ENCODE data around the gene AAMDC.

- TF ChIP-seq POLR2A (IDR thresholded peaks at IDR 0.05; ENCODE audit: low read length) (no peak), GATA1 (IDR thresholded peaks at IDR 0.05; ENCODE audit: low read depth, low read length) (no peak)
Observed at GRCh38 chr11:77801477-77801876, 19.5 kb upstream of the AAMDC start.
